NCI-H1417 (cell line): Measurements from ENCODE around the gene COQ9.
"Not testable (repeated sequence)": the region's sequence is repeated elsewhere in the genome, so short reads cannot be mapped to it uniquely, and the experiment has no call there.

Source experiments
- DNase-seq, 3 experiments: peaks; one replicate each; lab custom pipeline; 2025; lab: John Stamatoyannopoulos, UW

The COQ9 gene

DNA sequence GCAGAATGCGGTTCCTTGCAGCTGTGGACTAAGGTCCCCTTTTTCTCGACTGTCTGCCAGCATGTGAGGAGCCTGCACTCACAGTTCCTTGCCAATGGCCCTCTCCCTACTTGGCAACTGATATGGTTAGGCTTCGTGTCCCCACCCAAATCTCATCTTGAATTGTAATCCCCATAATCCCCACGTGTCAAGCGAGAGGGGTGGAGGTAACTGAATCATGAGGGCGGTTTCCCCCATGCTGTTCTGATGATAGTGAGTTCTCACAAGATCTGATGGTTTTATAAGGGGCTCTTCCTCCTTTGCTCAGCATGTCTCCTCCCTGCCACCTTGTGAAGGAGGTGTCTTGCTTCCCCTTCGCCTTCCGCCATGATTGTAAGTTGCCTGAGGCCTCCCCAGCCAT lies 20.0 kb upstream of the COQ9 start:
- no peak for DNase-seq

DNA sequence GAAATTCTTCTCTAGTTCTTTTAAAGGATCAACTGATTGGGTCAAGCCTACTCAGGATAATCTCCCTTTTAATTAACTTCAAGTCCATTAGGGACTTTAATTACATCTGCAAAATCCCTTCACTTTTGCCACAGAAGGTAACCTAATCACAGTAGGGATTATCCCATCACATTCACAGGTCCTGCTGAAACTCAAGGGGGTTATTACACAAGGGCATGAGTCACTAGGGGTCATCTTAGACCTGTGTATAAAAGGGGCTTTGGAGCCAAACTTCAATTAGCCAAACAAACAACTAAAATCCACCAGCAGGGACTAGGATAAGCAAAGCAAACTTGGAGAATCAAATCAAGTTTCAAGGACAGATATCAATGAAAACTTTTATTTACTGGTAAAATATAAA lies 19.5 kb upstream of the COQ9 start:
- no peak for DNase-seq

DNA sequence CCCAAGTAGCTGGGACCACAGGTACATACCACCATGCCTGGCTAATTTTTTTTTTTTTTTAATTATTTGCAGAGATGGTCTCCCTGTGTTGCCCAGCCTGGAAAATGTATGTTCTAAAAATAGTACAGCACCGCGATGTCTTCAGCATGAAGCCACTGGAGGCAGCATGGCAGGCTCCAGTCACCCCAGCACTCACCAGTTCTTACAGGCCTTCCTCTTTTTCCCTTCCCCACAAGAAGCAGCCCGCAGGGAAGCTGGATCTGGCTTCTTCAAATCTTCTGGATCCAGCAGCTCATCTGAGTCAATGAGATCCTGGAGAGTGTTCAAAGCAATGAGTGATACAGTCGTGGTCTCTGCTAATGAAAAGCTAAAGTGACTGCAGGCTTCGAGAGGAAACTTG lies 16.3 kb upstream of the COQ9 start:
- no peak for DNase-seq

DNA sequence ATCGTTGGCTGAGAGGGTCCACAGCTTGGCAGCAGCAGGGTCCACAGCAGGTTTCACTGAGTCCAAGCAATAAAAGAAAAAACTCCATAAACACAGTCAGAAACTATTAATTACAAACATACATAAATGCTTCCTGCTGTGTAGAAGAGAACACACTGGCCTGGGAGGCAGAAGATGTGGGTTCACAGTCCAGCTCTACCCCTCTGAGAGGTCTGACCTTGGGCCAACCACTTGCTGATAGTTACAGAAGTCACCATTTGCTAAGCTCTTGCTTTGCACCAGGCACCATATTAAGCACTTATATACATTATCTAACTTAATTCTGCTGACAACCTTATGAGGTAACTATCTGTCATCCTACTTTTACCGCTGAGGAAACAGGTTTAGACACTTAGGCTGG lies 14.8 kb upstream of the COQ9 start:
- no peak for DNase-seq

DNA sequence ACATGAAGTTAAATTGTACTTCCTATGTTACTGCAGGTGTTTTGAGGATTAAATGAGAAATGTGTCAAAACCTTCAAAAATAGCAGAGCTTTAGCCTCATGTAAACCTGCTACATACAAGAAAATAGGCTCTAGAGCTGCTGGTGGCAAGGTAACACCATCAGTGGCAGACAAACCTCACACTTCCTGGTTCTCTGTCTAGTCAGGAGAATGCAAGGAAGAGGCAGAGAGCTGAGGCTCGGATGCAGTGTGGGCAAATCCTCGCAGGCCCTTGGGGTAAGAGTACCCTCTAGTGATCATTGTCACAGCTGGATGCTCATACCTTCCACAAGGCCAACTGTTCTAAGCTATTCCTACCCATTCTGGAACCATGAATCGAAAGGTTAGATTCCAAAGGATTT lies 14.3 kb upstream of the COQ9 start:
- DNase-seq: no peak

DNA sequence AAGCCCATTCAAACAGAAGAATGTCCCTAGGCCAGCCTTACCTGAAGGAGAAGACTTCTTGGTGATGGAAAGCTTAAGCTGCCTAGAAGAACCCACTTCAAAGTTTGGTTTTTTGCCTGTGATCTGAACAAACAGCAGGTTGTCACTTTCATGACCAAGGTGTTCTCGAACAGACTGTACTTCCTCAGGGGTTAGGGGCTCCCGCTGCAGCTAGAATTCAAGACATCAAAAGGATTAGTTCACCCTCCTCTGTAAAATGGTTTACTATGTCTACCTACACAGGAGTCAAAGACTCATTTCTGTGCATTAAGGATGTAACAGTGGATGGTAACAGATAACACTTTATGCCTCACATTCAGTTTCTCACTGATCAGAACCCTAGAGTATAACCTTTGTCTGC lies 13.3 kb upstream of the COQ9 start:
- no peak for DNase-seq

DNA sequence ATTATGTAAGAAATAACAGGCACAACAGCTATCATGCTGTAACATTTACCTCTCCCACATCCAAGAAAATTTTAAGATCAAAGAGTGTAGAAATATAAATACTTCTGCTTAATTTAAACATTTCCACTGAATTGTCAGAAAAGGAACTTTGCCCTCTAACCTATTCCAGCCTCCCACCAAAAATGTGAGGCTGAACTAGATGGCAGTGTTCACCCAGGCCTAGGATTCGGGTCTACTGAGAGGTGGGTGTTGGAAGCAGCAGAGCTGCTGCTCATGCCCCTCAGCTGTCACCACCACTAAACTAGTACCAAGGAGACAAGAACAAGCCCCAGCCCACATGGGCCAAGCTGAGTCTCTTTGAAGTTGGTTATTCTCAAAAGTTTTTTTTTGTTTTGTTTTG lies 11.4 kb upstream of the COQ9 start:
- no peak for DNase-seq

DNA sequence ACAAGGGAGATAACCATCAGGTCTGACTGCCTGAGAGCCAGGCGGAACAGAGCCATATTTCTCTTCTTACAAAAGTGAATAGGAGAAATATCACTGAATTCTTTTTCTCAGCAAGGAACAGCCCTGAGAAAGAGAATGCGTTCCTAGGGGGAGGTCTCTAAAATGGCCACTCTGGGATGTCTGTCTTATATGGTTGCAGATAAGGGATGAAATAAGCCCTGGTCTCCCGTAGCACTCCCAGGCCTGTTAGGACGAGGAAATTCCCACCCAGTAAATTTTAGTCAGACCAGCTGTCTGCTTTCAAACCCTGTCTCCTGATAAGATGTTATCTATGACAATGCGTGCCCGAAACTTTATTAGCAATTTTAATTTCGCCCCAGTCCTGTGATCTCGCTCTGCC lies 7.3 kb upstream of the COQ9 start:
- DNase-seq: not testable (repeated sequence)

DNA sequence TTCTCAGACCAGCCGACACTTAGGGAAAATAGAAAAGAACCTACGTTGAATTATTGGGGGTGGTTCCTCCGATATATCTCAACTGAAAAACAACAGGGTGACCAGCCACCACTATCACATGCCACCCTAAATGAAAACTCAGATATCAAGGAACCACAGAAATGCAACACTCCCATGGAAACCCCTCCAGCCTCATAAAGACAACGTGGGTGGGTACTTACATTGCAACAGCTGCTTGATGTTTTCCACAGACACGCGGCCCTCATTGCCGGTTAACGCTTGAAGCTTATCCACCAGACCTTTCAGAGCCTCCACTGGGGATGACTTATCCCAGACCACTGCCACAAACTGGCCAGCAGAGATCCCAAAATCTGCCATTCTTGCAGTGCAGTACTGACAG lies 6.7 kb upstream of the COQ9 start:
- DNase-seq: not testable (repeated sequence)

DNA sequence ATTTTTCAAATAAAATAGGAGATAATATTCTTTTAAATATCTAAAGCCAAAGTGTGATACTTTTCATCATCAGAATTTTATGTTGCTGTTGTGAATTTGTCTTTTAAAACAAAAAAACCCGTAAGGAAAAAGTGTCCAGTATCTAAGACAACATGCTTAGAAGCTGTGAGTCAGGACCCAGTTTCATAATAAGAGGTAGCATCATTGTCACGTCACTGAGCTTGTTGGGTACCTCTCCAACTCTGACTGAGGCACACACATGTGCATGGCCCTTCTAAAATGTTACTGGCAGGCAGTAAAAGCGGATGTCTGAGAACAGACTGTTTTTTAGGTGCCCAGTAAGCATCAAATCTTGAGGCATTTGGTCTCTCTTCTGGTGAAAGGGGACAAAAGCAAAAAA lies 2.6 kb upstream of the COQ9 start:
- DNase-seq: no peak

DNA sequence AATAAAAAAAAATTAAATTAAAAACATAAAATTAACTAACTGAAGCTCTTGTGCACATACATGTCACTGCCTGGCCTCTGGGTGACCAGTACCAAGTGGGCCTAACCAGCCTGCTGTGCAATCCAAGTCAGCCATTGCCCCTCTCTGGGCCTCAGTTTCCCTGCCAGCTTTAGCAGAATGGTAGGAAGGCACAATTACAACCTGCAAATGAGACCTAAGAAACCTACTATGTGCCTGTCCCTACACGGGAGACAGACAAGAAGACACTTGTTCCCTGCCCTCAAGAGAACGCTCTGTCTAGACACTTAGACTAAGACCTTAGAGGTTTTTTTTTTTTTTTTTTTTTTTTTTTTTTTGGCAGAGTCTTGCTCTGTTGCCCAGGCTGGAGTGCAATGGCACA lies 1.8 kb upstream of the COQ9 start:
- DNase-seq: no peak

DNA sequence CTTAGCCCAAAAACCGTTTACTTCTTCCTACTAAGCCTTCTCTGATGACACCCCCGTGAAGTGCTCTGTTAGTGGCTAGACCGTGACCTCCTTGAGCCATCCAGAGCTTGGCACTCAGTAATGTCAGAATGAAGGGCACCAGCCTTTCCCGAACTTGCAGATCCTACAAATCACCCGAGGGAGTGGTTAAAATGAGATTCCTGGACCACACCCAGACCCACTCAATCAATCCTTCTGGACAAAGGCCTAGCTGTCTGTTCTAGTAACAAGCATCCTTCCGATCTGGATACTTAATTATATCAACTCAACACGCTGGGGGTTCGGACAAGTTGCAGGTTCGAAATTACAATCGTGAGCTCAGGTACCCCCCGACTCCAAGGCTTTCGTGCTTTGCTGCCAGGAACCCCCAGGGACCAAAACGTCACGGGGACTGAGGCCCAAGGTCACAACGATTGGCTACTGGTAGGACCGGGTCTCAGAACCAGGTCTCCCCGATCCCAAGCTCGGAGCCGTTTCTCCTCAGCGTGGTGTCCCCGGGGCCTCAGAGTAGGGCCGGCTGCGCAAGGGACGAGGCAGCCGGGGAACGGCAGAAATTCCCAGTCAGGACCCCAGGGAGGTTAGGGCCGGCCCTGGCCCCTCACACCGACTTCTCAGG lies 621 bp upstream of the COQ9 start:
- peak; percentile 23 to 79 (median 73) for DNase-seq

DNA sequence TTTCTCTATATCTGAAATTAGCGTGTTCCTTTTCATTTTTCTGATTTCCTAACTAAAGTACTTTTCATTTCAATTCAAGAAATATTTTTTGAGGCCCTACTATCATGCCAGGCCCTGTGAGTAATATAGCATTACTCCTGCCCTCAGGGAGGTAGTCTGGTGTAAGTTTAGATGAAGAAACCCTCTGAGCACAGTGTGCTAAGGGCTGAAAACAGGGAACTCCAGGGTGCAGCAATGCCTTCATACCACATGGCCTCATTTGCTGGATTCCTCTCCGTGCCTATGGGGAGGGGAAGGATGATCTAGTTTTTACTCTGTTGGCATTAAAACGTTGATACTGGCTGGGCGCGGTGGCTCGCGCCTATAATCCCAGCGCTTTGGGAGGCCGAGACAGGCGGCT lies 4.7 kb downstream of the COQ9 start:
- no peak for DNase-seq

DNA sequence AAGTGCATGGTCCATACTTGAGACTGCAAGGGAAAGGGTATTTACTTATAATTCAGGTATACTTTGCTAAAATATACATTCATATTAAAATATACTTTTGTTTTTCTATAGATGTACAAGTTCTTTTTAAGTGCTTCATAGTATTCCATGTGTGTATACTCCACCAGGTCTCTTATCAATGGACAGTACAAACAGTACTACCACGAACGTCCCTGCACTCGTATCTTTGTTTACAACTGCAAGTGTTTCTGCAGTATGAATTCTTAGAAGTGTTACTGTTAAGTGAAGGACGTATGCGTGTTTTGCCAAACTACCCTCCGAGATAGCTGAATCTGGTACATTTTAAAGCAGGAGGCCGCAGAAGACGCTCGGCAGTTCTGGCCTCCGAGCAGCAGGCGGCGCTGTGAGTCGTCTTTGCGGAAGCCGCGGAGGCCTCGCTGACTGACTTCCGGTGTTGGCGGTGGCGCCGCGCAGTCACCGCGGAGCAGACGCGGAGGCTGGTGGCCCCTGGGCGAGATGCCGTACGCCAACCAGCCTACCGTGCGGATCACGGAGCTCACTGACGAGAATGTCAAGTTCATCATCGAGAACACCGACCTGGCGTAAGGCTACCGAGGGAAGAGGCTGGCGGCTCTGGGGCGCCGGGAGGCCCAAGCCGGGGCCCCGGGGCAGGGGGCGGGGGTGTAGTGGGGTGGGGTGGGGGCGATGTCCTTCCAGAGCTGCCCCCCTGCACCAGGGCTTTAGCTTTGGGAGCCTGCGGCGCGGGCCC lies 15.1 kb downstream of the COQ9 start, which contains the start of gene POLR2C:
Gene POLR2C (plus strand): TSS at position 471 of the 769 bp plus-strand sequence. CDS start 46 bp downstream, at position 517.
- peak; percentile 77 to 88 (median 79) for DNase-seq

DNA sequence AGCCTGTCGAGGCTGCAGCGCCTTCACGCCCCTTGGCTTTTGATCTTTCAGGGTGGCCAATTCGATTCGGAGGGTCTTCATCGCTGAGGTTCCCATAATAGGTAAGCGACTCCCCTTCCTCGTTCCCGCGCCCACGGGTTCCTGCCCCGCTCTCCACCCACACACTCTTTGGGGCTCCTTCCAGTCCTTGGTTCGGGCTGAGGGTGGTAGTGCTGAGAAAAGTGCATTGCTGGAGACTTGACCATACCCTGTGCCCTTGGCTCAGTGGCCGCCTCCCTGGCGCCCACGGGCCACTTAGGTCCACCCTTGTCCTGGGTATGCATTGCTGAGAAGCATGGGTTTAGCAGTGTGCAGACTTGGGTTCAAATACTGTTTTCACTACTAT lies 15.7 kb downstream of the COQ9 start:
- peak in 1 of 3 experiments; percentile 40 for DNase-seq

DNA sequence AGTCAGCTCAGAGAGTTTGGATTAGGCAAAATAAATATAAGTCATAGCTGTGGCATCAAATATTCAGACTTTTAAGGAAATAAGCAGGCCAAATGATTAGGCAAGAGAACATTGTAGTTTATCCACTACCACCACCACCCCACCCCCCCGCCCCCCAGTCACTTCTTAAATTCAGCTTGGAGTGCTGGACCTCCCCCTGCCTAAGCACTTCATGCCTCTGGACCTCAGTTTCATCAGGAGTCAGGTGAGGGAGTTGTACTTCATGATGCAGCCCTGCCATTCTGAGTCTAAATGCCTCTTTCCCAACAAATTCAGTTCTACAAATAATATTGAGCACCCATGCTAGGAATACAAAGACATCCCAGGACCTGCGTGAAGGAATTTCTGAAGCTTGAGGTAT lies 17.2 kb downstream of the COQ9 start:
- no peak for DNase-seq

DNA sequence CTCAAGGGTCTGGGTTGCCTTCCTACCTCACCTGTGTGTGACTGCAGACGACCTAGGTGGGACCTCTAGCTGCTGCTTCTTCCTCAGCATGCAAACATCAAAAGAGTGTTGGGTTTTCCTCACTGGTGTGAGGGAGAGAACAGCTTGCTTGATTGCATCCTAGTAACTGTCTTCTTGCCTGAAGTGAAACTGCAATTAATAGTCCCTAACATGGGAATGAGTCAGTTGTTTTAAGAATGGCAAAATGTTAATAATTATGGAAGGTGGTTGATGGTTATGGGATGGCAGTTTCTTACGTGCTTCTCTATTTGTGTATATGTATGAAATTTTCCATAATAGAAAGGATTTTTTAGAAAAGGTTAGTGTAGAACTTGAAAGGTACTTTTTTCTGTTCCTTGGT lies 21.1 kb downstream of the COQ9 start:
- DNase-seq: no peak

DNA sequence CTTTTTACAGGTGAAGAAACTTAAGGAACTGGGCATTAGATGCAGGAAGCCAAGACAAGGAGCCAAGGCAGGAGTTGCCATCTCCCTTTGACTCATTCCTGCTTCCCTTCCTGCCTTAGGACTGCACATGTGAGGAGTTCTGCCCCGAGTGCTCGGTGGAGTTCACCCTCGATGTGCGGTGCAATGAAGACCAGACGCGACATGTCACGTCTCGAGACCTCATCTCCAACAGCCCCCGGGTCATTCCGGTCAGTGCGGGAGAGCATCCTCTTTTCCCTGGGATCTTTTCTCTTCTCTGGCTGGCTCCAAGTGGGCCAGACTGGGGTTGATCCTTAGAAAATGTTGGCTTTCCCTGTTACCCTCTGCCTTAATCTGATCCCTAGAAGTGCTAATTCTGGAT lies 21.8 kb downstream of the COQ9 start:
- DNase-seq: no peak

DNA sequence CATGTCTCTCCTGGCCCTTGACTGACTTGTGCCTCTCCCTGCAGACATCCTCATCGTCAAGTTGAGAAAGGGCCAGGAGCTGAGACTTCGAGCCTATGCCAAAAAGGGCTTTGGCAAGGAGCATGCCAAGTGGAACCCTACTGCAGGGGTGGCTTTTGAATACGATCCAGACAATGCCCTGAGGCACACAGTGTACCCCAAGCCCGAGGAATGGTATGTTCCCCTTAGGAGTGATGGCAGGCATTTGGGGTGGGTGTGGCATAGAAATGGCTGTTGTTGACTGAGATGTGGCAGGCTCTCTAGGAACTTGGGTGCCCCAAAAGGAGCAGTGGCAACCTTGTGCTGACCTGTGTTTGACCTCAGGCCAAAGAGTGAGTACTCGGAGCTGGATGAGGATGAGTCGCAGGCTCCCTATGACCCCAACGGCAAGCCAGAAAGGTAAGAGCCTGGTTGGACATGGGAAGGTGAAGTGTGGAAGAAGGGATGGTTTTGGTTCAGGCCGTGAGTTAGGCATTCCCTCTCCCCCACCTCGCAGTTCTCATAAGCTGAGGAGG lies 22.7 kb downstream of the COQ9 start:
- peak in 1 of 3 experiments; percentile 5 for DNase-seq

DNA sequence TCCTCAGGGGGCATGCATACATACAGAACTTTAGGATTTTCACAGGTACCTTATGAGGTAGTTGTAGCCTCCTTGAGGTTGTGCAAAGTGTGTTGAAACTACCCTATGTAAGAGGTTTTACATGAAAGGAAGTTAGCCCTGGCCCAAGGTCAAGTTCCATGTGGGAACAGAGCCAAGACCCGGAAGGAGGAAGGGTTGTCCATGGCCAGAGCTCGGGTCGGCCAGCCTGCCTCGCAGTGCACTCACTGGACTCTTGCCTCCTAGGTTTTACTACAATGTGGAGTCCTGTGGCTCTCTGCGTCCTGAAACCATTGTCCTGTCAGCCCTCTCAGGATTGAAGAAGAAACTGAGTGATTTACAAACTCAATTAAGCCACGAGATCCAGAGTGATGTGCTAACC lies 23.4 kb downstream of the COQ9 start:
- DNase-seq: no peak

DNA sequence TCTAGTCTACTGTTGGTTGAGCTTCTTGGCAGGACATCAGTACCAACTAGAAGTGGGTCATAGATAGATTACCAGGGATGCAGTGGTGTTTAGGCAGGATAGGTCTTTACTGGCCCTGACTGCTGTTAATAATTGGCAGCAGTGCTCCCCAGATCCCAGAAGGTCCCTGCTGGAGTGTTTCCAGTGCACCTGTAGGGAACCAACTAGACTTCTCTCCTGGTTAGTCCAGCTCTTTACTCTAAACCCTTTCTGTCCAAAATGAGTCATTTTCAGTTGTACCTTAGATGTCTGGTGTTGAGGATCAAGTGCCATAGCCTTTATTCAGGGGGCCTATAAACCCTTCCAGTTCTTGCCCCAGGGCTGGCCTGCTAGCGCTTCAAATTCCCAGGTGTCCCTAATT lies 23.9 kb downstream of the COQ9 start:
- no peak for DNase-seq

DNA sequence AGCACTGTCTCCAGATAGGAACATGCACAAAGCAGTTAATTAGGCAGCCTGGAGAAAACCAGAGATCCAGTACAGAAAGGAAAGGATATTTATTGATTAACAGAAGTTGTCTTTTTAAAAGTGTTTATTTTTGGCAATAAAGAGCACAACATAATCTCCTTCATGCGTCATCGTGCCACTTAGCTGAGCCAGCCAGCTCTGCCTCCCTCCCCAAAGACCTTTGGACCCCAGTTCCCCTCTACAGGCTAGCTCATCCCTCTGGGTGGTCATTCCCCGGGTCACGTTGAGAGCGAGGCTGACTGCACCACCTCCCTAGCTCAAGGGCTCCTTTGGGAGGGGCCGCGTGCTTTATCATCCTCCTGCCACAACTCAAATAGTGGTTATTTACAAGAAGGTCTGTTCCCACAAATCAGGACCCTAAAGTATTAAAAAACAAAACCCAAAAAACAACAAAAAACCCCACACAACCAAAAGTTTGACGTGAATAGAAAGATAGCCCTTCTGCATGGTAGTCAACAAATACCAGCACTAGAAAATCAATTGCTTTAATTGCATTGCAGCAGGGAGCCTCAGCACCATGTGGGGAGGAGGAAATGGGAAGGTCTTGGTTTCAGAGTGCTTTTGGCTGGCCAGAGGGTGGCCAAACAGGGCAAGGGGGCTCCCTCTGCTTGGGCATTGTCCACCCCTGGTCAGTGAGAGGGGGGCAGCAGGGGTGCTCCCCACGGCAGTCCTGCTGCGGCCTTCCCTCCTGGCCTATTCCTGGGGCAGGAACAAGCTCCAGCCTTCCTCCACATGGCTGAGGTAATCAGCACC lies 24.8 kb downstream of the COQ9 start:
- peak in 2 of 3 experiments; percentile 29 to 51 for DNase-seq

DNA sequence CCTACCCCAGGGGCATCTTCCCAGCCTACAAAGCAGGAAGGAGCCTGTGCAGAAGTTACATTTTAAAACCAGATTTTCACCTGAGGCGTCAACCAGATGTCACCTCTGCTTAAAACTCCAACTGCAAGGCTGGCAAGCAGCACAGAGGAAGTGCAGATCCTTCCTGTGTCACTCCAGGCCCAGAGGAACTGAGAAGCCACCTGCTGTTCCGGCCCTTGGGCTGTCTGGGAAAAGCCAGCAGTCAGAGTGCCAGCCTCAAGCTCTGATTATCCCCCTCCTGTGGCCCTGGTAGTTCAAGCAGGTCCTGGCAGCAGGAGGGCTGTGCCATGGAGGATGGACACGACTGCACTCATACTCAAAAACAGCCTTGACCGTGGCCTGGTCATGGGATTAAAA lies 25.4 kb downstream of the COQ9 start:
- DNase-seq: peak in 2 of 3 experiments; percentile 55 to 79
